Measurements from ENCODE around the gene NELL1.

Gene NELL1

DNA sequence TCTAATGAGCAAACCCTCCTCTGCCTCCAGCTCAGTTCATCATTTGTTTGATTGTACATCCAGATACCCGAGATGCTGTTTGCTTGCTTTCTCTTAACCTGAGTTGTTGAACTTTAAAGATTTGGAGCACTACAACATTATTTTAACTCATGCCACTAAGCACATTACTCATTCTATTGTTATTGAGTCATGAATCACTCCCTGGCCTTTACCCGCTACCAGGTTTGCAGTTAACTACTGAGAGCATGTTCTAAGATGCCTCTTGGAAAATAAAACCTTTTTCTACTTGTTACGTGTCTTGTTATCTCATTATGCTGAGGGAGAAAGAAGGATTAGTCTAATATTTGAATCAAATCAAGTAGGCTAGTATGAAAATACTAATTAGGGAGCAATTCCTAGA lies 802.9 kb downstream of the NELL1 start:
- no peak for DNase-seq (ENCODE audit: low read depth in 2 of 3, low spot score in 2 of 3)

DNA sequence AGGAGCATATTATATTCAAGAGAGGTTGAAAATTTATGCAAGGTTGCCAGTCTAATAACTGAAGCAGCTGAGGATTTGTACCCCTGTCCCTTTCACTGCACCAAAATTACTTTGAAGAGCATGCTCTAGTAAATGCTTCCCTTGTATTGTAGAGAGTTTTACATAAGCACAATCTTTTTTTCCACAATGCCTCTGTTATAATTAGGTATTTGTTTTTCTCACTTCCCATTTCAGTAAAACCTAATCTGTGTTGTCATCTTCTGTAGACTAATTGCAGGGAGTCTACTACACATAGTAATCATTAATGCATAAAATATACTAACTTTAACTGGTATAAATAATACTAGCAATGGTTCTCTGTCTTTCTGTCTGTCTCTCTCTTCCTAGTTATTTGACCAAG lies 805.1 kb downstream of the NELL1 start:
- DNase-seq (ENCODE audit: low read depth in 2 of 3, low spot score in 2 of 3), result no peak

DNA sequence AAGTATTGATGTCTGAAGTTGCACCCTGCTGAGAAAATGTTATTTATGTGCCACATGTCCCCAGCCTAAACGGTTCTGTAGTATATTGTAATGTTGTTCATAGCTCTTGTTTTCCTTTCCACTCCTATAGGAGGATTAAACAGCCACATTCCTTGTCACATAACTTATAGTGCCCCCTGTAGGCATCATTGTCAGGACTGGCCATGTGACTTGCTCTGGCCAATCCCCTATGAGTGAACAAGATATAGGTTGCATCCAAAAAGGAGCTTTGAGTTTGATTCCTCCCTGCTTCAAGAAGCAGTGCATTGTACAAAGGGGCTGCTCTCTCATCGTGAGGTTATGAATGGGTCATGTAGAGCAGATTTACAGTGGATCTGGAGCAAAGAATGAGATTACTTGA lies 805.9 kb downstream of the NELL1 start:
- no peak for DNase-seq (ENCODE audit: low read depth in 2 of 3, low spot score in 2 of 3)

- DNase-seq (ENCODE audit: low read depth in 2 of 3, low spot score in 2 of 3), result no peak
Observed at GRCh38 chr11:21476588-21476987, 807.2 kb downstream of the NELL1 start.

DNA sequence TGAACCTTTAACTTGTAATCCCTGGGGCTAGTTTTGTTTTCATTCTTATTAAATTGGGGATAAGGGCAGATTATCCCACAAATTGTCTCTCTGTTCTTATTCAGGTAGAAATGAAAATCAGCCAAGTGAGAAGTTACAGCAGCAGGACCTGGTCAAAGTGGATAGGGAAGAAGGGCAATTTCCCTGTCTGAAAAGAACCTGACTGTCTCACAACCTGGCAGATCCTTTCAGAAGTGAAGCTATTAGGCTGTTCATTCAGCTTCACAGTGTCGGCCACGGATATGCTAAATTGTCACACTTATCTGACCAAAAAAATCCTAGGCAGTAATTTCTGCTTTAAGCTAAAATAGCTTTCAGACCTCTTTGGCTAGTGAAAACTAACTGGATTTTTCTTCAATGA lies 810.9 kb downstream of the NELL1 start:
- no peak for DNase-seq (ENCODE audit: low read depth in 2 of 3, low spot score in 2 of 3)

- no peak for DNase-seq (ENCODE audit: low read depth in 2 of 3, low spot score in 2 of 3)
Observed at GRCh38 chr11:21481255-21481654, 811.9 kb downstream of the NELL1 start.

DNA sequence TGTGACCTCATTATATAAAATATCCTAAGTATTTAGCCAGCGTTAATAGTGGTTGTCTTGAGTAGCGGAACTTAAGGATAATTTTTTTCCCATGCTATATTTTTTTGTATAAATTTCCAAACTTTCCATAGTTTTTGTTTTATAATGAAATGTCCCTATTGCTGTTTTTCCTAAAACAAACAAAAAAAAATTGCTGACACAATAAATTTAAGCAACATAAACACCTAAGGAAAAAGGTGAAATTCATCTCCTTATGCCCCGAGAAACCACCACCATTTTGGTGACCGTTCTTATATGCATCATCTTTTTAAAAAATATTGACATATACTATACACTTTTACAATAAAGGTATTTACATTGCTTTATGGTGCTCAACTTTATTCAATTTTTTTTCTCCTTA lies 814.7 kb downstream of the NELL1 start:
- DNase-seq (ENCODE audit: low read depth in 2 of 3, low spot score in 2 of 3), result no peak

DNA sequence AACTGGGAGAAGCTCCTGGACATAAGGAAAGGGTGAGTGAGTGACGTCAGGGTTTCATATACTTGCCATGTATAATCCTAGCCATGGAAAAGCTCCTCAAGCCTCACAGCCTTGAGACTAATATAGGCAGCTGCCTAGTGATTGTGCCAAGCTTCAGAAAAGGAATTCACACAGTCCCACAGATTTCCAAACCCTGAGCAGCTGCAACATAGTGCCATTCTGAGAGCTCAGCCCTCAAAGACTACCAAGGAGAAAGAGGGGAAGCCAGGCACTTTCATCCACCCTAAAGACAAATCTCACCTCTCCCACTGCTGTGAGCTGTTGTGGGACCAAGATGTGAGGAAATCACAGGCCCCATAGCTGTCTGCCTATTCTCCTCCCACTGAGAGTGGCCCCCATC lies 815.6 kb downstream of the NELL1 start:
- no peak for DNase-seq (ENCODE audit: low read depth in 2 of 3, low spot score in 2 of 3)

- no peak for DNase-seq (ENCODE audit: low read depth in 2 of 3, low spot score in 2 of 3)
Observed at GRCh38 chr11:21485426-21485825, 816.0 kb downstream of the NELL1 start.

DNA sequence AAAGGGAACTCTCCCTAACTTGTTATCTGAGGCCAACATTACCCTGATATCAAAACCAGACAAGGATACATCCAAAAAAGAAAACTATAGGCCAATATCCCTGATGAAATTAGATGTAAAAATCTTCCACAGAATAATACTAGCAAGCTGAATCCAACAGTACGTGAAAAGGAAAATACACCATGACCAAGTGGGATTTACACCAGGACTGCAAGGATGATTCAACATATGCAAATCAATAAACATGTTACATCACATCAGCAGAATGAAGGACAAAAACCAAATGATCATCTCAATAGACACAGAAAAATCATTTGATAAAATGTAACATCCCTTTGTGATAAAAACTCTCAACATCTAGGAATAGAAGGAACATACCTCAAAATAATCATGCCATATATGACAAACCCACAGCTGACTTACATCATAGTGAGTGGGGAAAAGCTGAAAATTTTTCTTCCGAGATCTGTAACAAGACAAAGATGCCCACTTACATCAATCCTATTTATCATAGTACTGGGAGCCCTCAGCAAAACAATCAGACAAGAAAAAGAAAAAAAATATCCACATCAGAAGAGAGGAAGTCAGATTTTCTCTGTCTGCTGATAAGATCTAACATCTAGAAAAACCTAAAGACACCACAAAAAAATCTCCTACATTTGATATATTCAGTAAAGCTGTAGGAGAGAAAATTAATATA lies 820.2 kb downstream of the NELL1 start:
- DNase-seq (ENCODE audit: low read depth in 2 of 3, low spot score in 2 of 3), result no peak

- no peak for DNase-seq (ENCODE audit: low read depth in 2 of 3, low spot score in 2 of 3)
Observed at GRCh38 chr11:21492931-21493330, 823.5 kb downstream of the NELL1 start.

DNA sequence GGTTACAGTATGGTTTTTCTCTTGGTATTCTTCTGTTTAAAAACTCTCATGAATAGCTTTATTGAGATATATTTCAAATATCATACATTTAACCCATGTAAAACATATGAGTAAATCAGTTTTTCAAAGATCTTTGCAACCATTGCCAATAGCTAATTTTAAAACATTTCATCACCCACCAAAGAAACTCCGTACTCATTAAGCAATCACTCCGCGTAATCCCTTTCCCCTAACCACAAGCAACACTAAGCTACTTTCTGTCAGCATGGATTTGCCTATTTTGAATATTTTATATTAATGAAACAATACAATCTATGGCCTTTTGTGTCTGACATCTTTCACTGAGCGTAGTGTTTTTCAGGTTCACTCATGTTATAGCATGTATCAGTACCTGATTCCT lies 825.6 kb downstream of the NELL1 start:
- DNase-seq (ENCODE audit: low read depth in 2 of 3, low spot score in 2 of 3), result no peak

DNA sequence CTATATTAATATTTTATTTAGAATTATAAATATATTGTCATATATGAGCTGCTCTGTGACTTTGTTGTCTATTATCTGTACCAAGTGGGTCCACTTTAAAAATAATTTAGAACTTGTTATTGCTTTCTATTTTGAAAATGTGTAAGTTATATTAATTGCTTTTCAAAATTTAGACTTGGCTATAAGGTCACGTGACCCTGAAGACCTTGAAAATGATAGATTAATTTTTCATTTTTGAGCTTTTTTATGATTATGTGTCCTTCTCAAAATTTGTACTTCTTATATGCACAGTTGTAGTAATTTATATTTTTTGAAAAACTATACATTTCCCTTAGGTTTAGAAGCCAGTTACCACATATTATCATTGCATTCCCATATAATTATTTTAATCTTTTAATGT lies 826.5 kb downstream of the NELL1 start:
- no peak for DNase-seq (ENCODE audit: low read depth in 2 of 3, low spot score in 2 of 3)

DNA sequence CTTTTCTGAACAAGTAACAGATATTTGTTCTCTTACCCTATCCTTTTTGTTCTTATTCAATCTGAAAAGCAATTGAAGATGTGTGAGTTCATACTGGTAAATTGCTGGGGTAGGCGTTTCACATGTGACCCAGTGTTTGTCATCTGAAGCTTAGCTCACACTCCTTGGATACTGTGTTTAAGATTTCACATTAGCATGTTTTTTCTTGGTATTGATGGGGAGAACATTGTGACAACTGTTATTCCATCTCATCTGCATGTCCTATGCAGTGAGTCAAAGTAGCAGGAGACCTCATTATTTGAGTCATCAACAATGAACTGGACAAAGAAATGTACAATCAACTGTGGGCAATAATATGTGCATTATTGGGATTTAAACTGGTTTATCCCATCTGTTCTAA lies 831.9 kb downstream of the NELL1 start:
- no peak for DNase-seq (ENCODE audit: low read depth in 2 of 3, low spot score in 2 of 3)

DNA sequence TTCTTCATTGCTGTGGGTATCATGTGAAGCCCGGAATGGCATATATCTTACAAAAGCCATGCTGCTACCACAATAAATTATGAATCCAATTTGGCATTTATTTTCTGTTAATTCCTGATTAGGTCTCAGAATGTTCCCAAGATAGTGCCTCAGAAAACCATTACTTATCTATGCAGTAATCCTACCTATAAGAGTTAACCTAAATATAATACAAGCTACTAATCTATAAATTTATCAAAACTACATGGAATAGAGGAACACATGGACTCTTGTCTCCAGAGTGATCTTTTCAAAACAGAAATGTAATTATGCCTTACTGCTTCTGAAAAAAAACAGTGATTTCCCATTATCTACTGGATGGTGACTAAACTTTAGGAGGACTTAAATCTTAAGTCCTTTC lies 835.7 kb downstream of the NELL1 start:
- DNase-seq (ENCODE audit: low read depth in 2 of 3, low spot score in 2 of 3), result no peak

GRCh38 chr11:21511835-21512440 lies 842.6 kb downstream of the NELL1 start:
- DNase-seq (ENCODE audit: low read depth in 2 of 3, low spot score in 2 of 3), result peak in 1 of 3 experiments; percentile 2

DNA sequence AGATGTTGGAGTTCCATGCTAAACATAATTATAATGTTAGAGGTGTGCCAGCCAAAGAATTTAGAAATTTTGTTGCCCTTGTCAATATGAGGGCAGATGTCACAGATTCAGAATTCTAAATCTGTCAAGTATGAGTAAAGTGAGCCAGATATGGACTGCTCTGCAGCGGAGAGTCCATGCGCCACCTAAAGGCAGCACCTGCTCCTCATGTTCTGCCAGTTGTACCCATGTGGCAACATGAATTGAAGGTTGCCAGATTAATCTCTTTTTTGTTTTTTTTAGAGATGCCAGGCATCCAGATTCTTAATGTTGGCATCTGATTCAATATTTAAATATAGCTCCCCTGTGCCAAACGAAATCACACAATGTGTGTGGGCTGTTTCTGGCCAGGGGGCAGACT lies 844.9 kb downstream of the NELL1 start:
- DNase-seq (ENCODE audit: low read depth in 2 of 3, low spot score in 2 of 3), result no peak

GRCh38 chr11:21520244-21520643 lies 850.9 kb downstream of the NELL1 start:
- no peak for DNase-seq (ENCODE audit: low read depth in 2 of 3, low spot score in 2 of 3)

DNA sequence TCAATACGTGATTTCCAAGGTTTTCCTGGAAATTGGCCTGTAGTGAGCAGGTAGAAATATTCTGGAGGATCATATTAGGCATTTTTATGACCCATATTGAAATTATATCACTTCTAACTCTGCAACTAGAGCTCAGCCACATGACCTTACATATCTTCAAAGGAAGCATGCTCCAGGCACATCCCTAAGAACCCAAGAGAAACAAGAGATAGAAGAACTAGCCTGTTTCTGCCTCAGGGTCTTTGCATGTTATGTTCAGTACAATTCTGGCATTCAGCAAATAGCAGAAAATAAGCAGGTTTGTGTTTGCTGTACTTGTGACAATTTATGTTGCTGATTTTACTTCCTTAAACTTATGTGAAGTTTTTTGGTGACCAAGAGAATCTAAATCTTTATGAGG lies 859.8 kb downstream of the NELL1 start:
- DNase-seq (ENCODE audit: low read depth in 2 of 3, low spot score in 2 of 3), result no peak

DNA sequence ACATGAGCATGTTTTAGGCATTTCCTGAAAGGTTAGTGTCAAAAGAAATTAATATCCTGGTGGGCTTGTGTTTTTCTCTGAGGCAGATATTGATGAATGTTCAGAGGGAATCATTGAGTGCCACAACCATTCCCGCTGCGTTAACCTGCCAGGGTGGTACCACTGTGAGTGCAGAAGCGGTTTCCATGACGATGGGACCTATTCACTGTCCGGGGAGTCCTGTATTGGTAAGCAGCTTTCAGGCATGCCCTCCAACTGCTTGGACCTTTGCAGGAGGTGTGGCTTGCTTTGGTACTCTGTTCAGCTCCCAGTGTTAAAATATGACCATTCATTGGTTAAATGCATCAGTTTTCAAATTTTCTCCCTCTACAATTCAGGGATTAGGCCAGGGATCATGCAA lies 864.9 kb downstream of the NELL1 start:
- DNase-seq (ENCODE audit: low read depth in 2 of 3, low spot score in 2 of 3), result no peak

DNA sequence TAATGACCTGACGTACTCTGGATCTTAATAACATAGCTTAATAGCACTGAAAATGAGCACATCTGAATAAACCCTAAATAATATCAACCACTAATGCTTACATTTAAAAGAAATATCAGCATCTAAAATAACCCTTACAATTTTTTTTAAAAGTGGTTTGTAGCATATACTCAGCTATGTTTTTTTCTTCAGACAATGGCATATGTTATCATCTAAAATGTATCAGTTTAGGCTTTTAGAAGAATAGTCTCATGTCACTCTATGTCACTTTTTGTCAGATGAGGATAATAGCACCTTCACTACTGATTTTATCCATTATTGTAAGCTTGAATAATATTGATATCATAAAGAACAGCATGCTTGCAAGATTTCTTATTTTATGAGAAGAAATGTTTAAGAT lies 868.6 kb downstream of the NELL1 start:
- no peak for DNase-seq (ENCODE audit: low read depth in 2 of 3, low spot score in 2 of 3)

DNA sequence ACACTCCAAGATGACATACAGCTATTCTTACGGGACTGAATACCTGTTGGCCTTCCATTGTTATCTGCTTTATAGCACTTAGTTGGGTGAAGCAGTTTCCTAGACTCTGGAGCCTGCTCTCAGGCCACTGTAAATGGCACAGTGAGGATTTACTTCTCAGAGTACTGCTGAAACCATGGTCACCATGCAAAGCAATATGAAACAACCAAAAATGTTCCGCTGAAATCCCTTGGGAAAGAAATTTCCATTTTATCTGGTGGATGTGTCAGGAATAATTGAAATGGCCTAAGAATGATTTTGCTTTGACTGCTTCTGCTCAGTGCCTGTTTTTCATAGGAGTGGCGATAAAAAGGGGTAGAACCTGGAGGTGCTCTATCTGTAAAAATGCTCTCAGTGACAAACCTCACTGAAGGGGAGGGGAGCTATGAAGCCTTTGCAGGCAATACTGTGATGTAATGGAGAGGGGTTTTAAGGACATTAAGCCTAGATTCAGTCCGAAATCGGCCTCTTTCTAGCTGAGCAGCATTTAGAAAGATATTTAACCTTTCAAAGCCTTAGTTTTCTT lies 871.9 kb downstream of the NELL1 start:
- no peak for DNase-seq (ENCODE audit: low read depth in 2 of 3, low spot score in 2 of 3)

GRCh38 chr11:21543901-21544300 lies 874.5 kb downstream of the NELL1 start:
- no peak for DNase-seq (ENCODE audit: low read depth in 2 of 3, low spot score in 2 of 3)

All from activated CD8-positive, alpha-beta memory T cell treated with anti-CD3 and anti-CD28 coated beads for 48 hours (primary cell).